H1 (cell line): Measurements from ENCODE around the gene SLX4IP.

Experiments used
- BRCA1 ChIP-seq: IDR thresholded peaks from 2 replicates; pipeline ENCODE4 v1.6.1; 2012; ENCODE audit warnings: low read depth, low read length, improper control_type of control experiment
- CEBPB ChIP-seq: IDR thresholded peaks from 2 replicates; pipeline ENCODE4 v1.6.1; 2012; ENCODE audit warnings: low read depth, low read length
- CTCF ChIP-seq, 3 experiments: IDR thresholded peaks; 1 replicate in 2 of 3; 2 replicates in 1 of 3; pipeline versions ENCODE4 v1.5.1 to v1.6.1; 2011; ENCODE audit warnings: low read length in 3 of 3, mild to moderate bottlenecking in 3 of 3, inconsistent platforms in 2 of 3, low read depth in 1 of 3, moderate library complexity in 1 of 3; ENCODE audit not compliant: insufficient read depth in 1 of 3; ENCODE audit errors: control extremely low read depth in 1 of 3
- JUN ChIP-seq: IDR thresholded peaks from 2 replicates; pipeline ENCODE4 v1.6.1; 2011; ENCODE audit warnings: low read depth, mild to moderate bottlenecking, improper control_type of control experiment, low read length
- MAX ChIP-seq: IDR thresholded peaks from 2 replicates; pipeline ENCODE4 v1.6.1; 2012; ENCODE audit warnings: inconsistent platforms
- NRF1 ChIP-seq: IDR thresholded peaks from 2 replicates; pipeline ENCODE4 v1.6.1; 2011; ENCODE audit warnings: mild to moderate bottlenecking, low read depth, low read length, improper control_type of control experiment
- POLR2A ChIP-seq, 2 experiments: IDR thresholded peaks; 1 replicate in 1 of 2; 2 replicates in 1 of 2; pipeline ENCODE4 v1.6.1; 2011; ENCODE audit warnings: low read depth in 2 of 2, low read length in 2 of 2, mild to moderate bottlenecking in 2 of 2; ENCODE audit errors: control extremely low read depth in 1 of 2
- RAD21 ChIP-seq, 2 experiments: IDR thresholded peaks in 1 of 2; conservative IDR thresholded peaks in 1 of 2; 2 replicates each; pipeline ENCODE4 v1.6.1; 2011; ENCODE audit warnings: low read depth in 2 of 2, low read length in 2 of 2, improper control_type of control experiment in 1 of 2, inconsistent platforms in 1 of 2, mild to moderate bottlenecking in 1 of 2, moderate library complexity in 1 of 2
- SIN3A ChIP-seq, 2 experiments: IDR thresholded peaks in 1 of 2; conservative IDR thresholded peaks in 1 of 2; 2 replicates each; pipeline ENCODE4 v1.6.1; 2011 to 2012; ENCODE audit warnings: low read length in 2 of 2, improper control_type of control experiment in 1 of 2, low read depth in 1 of 2, mild to moderate bottlenecking in 1 of 2
- SUZ12 ChIP-seq: fragments of 200-600 bp; sonication (generic); IDR thresholded peaks from 2 replicates; pipeline ENCODE4 v1.6.1; 2012; ENCODE audit warnings: mild to moderate bottlenecking, inconsistent platforms, low read length, moderate library complexity, mixed read lengths

GRCh38 chr20:10609770-10610169, 174.7 kb downstream of the SLX4IP start:
- TF ChIP-seq SUZ12 (no peak), POLR2A (IDR thresholded peaks at IDR 0.05; ENCODE audit: control extremely low read depth in 1 of 2, low read depth in 2 of 2, low read length in 2 of 2) (no peak), CTCF (IDR thresholded peaks at IDR 0.05; ENCODE audit: control extremely low read depth in 1 of 3, insufficient read depth in 1 of 3, low read depth in 1 of 3, low read length in 3 of 3) (no peak), CEBPB (no peak), NRF1 (no peak), MAX (no peak), JUN (no peak), SIN3A (conservative IDR thresholded peaks at IDR 0.05 in 1 of 2, IDR thresholded peaks at IDR 0.05 in 1 of 2; ENCODE audit: low read depth in 1 of 2, low read length in 2 of 2) (no peak), BRCA1 (no peak), RAD21 (IDR thresholded peaks at IDR 0.05 in 1 of 2, conservative IDR thresholded peaks at IDR 0.05 in 1 of 2; ENCODE audit: low read depth in 2 of 2, low read length in 2 of 2) (no peak)
